ENCODE measurements around the gene FADS2. TPM values are rescaled to one million over a fixed set of nuclear protein-coding genes. Genes with fewer than 3 reads are reported as not detected.

FADS2 gene
- total and polyA plus RNA-seq, 2 of the 13 experiments (the other 11 are each of a cell fraction or from before 2014, with no cell fraction given), result 90.1 to 124 TPM

GRCh38 chr11:61816736-61817455, 11.2 kb upstream of the FADS2 start, which contains the start of gene FADS1 (continued):
- TF ChIP-seq CC2D1A (CRISPR knock-in tag; IDR thresholded peaks at IDR 0.05) (peak; percentile 87; the same call in 1 of the 2 replicates), ZNF124 (CRISPR knock-in tag; IDR thresholded peaks at IDR 0.05) (peak; percentile 60; the same call in 1 of the 2 replicates), ZC3H4 (CRISPR knock-in tag; IDR thresholded peaks at IDR 0.05; ENCODE audit: borderline replicate concordance) (no peak), GTF2F1 (IDR thresholded peaks at IDR 0.05; ENCODE audit: low read length) (no peak), ZNF766 (CRISPR knock-in tag; IDR thresholded peaks at IDR 0.05; ENCODE audit: borderline replicate concordance) (peak; percentile 32; the same call in 1 of the 2 replicates)

- FAIRE-seq, result no peak
- no peaks in the 10 kb centered on the region for H4K20me1 ChIP-seq (ENCODE audit: insufficient read depth, low read length)
- intact Hi-C loops (cut with micrococcal nuclease; ENCODE audit: unreplicated experiment) (no loop called here), in situ Hi-C loops (cut with HindIII; ENCODE audit: extremely low pct_ligation_motif_present, low pct_unique_long_range_greater_than_20kb) (no loop called here)
- POLR2A ChIA-PET, result interaction anchor here (0.8 to 5.8 kb wide), 8 partner anchors 11 to 155 kb away, joined by 3 to 50 read pairs (median 10); partner anchors contain the start of genes FADS2, FEN1, FTH1 and TMEM258
- peak overlapping the region; percentile 60 for H2AFZ ChIP-seq (ENCODE audit: low read length)
- H3K4me3 ChIP-seq (replicated peaks in 1 of 3; ENCODE audit: insufficient read depth in 1 of 3, low read depth in 2 of 3, low read length in 3 of 3), result peak overlapping the region; percentile 59 to 94 (median 60)
- peaks cover 1 to 10% of the 10 kb centered on the region in 2 experiments for H3K36me3 ChIP-seq (replicated peaks in 1 of 2; ENCODE audit: control insufficient read depth in 1 of 2, insufficient read depth in 2 of 2, low read length in 2 of 2)
- CTCF ChIA-PET (ENCODE audit: low intra/inter-chr PET ratio, low total read pairs), result interaction anchor here (1.0 to 1.3 kb wide), 2 partner anchors 11 to 21 kb away, joined by 3 to 6 read pairs; no protein-coding TSS in a partner anchor
- H3K79me2 ChIP-seq (ENCODE audit: insufficient read depth, low read length), result peaks cover 25% of the 10 kb centered on the region
- H3K9ac ChIP-seq (ENCODE audit: insufficient read depth, low read depth, low read length), result peak overlapping the region; percentile 77
- peak overlapping the region; percentile 99 for H3K27ac ChIP-seq (ENCODE audit: extremely low read length, insufficient read depth, low read length)
- no peak for ATAC-seq
- H3K9me3 ChIP-seq (ENCODE audit: low read length), result no peaks in the 10 kb centered on the region
- H3K4me2 ChIP-seq (ENCODE audit: low read depth, low read length), result peak overlapping the region; percentile 95
- 14% methylated on average over 6 of the region's 6 CpGs for WGBS (ENCODE audit: low lambda C conversion rate)
- peaks cover 52% of the 10 kb centered on the region for H3K4me1 ChIP-seq (ENCODE audit: insufficient read depth, low read length)
- DNase-seq (ENCODE audit: low spot score), result peak; percentile 43
- TSS peak; percentile 58 for BruUV-seq (replicated peaks)
- no peaks in the 10 kb centered on the region; a peak in 1 of 5 replicates for H3K27me3 ChIP-seq (ENCODE audit: control insufficient read depth in 1 of 2, insufficient read depth in 2 of 2, low read length in 2 of 2)
- TF ChIP-seq ZNF512B (CRISPR knock-in tag; IDR thresholded peaks at IDR 0.05; ENCODE audit: borderline replicate concordance), result no peak
- TF ChIP-seq TBL1XR1 (IDR thresholded peaks at IDR 0.05; ENCODE audit: borderline replicate concordance, low read length, partially characterized antibody), result no peak
- no peak for TF ChIP-seq TBX2 (CRISPR knock-in tag; IDR thresholded peaks at IDR 0.05; ENCODE audit: borderline replicate concordance)
- TF ChIP-seq ZNF34 (CRISPR knock-in tag; IDR thresholded peaks at IDR 0.05; ENCODE audit: borderline replicate concordance), result no peak
- TF ChIP-seq PHF8 (CRISPR knock-in tag; IDR thresholded peaks at IDR 0.05), result no peak
- TF ChIP-seq GFI1 (CRISPR knock-in tag; IDR thresholded peaks at IDR 0.05; ENCODE audit: borderline replicate concordance), result peak; percentile 93
- no peak for TF ChIP-seq FOXC1 (CRISPR knock-in tag; IDR thresholded peaks at IDR 0.05; ENCODE audit: borderline replicate concordance)
- TF ChIP-seq TEAD3 (CRISPR knock-in tag; optimal IDR thresholded peaks at IDR 0.05; ENCODE audit: borderline replicate concordance), result peak; percentile 35
- TF ChIP-seq, protein P1, sequence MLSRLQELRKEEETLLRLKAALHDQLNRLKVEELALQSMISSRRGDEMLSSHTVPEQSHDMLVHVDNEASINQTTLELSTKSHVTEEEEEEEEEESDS (CRISPR knock-in tag; IDR thresholded peaks at IDR 0.05; ENCODE audit: borderline replicate concordance), result no peak
- TF ChIP-seq FOXP1 (IDR thresholded peaks at IDR 0.05), result no peak
- TF ChIP-seq FOXP1 (CRISPR knock-in tag; IDR thresholded peaks at IDR 0.05), result no peak
- TF ChIP-seq ZNF224 (CRISPR knock-in tag; IDR thresholded peaks at IDR 0.05), result no peak
- no peak for TF ChIP-seq ZNF556 (CRISPR knock-in tag; IDR thresholded peaks at IDR 0.05; ENCODE audit: borderline replicate concordance)
- TF ChIP-seq TCF7 (IDR thresholded peaks at IDR 0.05; ENCODE audit: low read depth), result 0 out of 2 replicates have a peak, but pooled peaks have one; percentile 35
- 0 out of 2 replicates have a peak, but pooled peaks have one; percentile 10 for TF ChIP-seq HMG20A (CRISPR knock-in tag; IDR thresholded peaks at IDR 0.05; ENCODE audit: borderline replicate concordance)
Measured at GRCh38 chr11:61817471-61818202, 10.5 kb upstream of the FADS2 start.

Data from HepG2 (cell line).